ENCODE measurements around the gene OMP. TPM values are rescaled to one million over a fixed set of nuclear protein-coding genes. Genes with fewer than 3 reads are reported as not detected.

Gene OMP
- total and polyA plus RNA-seq, 2 of the 13 experiments (the other 11 are each of a cell fraction or from before 2014, with no cell fraction given), result not detected

- TF ChIP-seq ZBTB33 (CRISPR knock-in tag; IDR thresholded peaks at IDR 0.05) (0 out of 2 replicates have a peak, but pooled peaks have one; percentile 6), ZNF773 (CRISPR knock-in tag; IDR thresholded peaks at IDR 0.05; ENCODE audit: borderline replicate concordance) (no peak), ZNF562 (CRISPR knock-in tag; IDR thresholded peaks at IDR 0.05; ENCODE audit: borderline replicate concordance) (no peak), ZBTB8A (CRISPR knock-in tag; IDR thresholded peaks at IDR 0.05; ENCODE audit: borderline replicate concordance, low read depth) (no peak), ZNF17 (CRISPR knock-in tag; IDR thresholded peaks at IDR 0.05) (no peak), ZNF20 (CRISPR knock-in tag; IDR thresholded peaks at IDR 0.05) (no peak), ZNF629 (CRISPR knock-in tag; conservative IDR thresholded peaks at IDR 0.05) (peak; percentile 62; the same call in 1 of the 2 replicates), FOXC1 (CRISPR knock-in tag; IDR thresholded peaks at IDR 0.05; ENCODE audit: borderline replicate concordance) (0 out of 2 replicates have a peak, but pooled peaks have one; percentile 44), ZNF484 (CRISPR knock-in tag; IDR thresholded peaks at IDR 0.05; ENCODE audit: borderline replicate concordance, low read depth) (no peak), SPEN (CRISPR knock-in tag; IDR thresholded peaks at IDR 0.05; ENCODE audit: low read depth) (0 out of 2 replicates have a peak, but pooled peaks have one; percentile 24), ZSCAN9 (CRISPR knock-in tag; IDR thresholded peaks at IDR 0.05; ENCODE audit: borderline replicate concordance) (0 out of 2 replicates have a peak, but pooled peaks have one; percentile 26), TBP (CRISPR knock-in tag; IDR thresholded peaks at IDR 0.05) (no peak), KLF11 (CRISPR knock-in tag; IDR thresholded peaks at IDR 0.05) (no peak), ZNF350 (CRISPR knock-in tag; IDR thresholded peaks at IDR 0.05; ENCODE audit: borderline replicate concordance, low read depth) (peak; percentile 55; the same call in 1 of the 2 replicates)
- TF ChIP-seq, protein P1, sequence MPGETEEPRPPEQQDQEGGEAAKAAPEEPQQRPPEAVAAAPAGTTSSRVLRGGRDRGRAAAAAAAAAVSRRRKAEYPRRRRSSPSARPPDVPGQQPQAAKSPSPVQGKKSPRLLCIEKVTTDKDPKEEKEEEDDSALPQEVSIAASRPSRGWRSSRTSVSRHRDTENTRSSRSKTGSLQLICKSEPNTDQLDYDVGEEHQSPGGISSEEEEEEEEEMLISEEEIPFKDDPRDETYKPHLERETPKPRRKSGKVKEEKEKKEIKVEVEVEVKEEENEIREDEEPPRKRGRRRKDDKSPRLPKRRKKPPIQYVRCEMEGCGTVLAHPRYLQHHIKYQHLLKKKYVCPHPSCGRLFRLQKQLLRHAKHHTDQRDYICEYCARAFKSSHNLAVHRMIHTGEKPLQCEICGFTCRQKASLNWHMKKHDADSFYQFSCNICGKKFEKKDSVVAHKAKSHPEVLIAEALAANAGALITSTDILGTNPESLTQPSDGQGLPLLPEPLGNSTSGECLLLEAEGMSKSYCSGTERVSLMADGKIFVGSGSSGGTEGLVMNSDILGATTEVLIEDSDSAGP (CRISPR knock-in tag; IDR thresholded peaks at IDR 0.05; ENCODE audit: borderline replicate concordance), result peak; percentile 36; the same call in 1 of the 2 replicates
- TF ChIP-seq, protein P2, sequence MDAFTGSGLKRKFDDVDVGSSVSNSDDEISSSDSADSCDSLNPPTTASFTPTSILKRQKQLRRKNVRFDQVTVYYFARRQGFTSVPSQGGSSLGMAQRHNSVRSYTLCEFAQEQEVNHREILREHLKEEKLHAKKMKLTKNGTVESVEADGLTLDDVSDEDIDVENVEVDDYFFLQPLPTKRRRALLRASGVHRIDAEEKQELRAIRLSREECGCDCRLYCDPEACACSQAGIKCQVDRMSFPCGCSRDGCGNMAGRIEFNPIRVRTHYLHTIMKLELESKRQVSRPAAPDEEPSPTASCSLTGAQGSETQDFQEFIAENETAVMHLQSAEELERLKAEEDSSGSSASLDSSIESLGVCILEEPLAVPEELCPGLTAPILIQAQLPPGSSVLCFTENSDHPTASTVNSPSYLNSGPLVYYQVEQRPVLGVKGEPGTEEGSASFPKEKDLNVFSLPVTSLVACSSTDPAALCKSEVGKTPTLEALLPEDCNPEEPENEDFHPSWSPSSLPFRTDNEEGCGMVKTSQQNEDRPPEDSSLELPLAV (CRISPR knock-in tag; conservative IDR thresholded peaks at IDR 0.05; ENCODE audit: low read depth), result no peak
- TF ChIP-seq, protein P3, sequence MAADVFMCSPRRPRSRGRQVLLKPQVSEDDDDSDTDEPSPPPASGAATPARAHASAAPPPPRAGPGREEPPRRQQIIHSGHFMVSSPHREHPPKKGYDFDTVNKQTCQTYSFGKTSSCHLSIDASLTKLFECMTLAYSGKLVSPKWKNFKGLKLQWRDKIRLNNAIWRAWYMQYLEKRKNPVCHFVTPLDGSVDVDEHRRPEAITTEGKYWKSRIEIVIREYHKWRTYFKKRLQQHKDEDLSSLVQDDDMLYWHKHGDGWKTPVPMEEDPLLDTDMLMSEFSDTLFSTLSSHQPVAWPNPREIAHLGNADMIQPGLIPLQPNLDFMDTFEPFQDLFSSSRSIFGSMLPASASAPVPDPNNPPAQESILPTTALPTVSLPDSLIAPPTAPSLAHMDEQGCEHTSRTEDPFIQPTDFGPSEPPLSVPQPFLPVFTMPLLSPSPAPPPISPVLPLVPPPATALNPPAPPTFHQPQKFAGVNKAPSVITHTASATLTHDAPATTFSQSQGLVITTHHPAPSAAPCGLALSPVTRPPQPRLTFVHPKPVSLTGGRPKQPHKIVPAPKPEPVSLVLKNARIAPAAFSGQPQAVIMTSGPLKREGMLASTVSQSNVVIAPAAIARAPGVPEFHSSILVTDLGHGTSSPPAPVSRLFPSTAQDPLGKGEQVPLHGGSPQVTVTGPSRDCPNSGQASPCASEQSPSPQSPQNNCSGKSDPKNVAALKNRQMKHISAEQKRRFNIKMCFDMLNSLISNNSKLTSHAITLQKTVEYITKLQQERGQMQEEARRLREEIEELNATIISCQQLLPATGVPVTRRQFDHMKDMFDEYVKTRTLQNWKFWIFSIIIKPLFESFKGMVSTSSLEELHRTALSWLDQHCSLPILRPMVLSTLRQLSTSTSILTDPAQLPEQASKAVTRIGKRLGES (CRISPR knock-in tag; IDR thresholded peaks at IDR 0.05; ENCODE audit: borderline replicate concordance), result no peak
- TF ChIP-seq, protein P4, sequence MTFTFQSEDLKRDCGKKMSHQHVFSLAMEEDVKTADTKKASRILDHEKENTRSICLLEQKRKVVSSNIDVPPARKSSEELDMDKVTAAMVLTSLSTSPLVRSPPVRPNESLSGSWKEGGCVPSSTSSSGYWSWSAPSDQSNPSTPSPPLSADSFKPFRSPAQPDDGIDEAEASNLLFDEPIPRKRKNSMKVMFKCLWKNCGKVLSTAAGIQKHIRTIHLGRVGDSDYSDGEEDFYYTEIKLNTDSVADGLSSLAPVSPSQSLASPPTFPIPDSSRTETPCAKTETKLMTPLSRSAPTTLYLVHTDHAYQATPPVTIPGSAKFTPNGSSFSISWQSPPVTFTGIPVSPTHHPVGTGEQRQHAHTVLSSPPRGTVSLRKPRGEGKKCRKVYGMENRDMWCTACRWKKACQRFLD (CRISPR knock-in tag; IDR thresholded peaks at IDR 0.05; ENCODE audit: borderline replicate concordance), result no peak
Measured at GRCh38 chr11:77091146-77091940, 11.3 kb upstream of the OMP start (continued).

All from HepG2 (cell line).